Lung (tissue), 13 donors: Measurements from ENCODE around the gene TNNI2. TPM values are rescaled to one million over a fixed set of nuclear protein-coding genes. Genes with fewer than 3 reads are reported as not detected.

Experiments used
- ATAC-seq: fragments of 200-7000 bp; cut with Tn5 transposase; one replicate; pipeline ENCODE4 v1.9.1; 2020; ENCODE audit warnings: moderate number of reproducible peaks; ENCODE audit not compliant: insufficient read depth, low FRiP score
- DNase-seq, 3 donors: peaks; one replicate each; pipeline ENCODE4 v3.0.0-alpha.2; 2013 to 2017
- H3K27ac ChIP-seq, 2 donors: one replicate each; pipeline ENCODE4 v1.5.1; 2013; ENCODE audit warnings: mild to moderate bottlenecking in 2 of 2, moderate library complexity in 2 of 2, control low read depth in 1 of 2, inconsistent platforms in 1 of 2, low read depth in 1 of 2, low read length in 1 of 2
- H3K27me3 ChIP-seq, 3 donors: one replicate each; pipeline ENCODE4 v1.5.1; 2013; ENCODE audit warnings: low read length in 2 of 3; ENCODE audit not compliant: control insufficient read depth in 3 of 3, insufficient read depth in 3 of 3
- H3K36me3 ChIP-seq, 4 donors: one replicate each; pipeline ENCODE4 v1.5.1; 2013; ENCODE audit warnings: low read length in 4 of 4, mild to moderate bottlenecking in 1 of 4, moderate library complexity in 1 of 4; ENCODE audit not compliant: control insufficient read depth in 4 of 4, insufficient read depth in 4 of 4
- H3K4me1 ChIP-seq, 5 donors: one replicate each; pipeline ENCODE4 v1.5.1; 2013; ENCODE audit warnings: low read length in 5 of 5, mild to moderate bottlenecking in 2 of 5, moderate library complexity in 1 of 5; ENCODE audit not compliant: control insufficient read depth in 5 of 5, insufficient read depth in 5 of 5
- H3K4me3 ChIP-seq: one replicate; pipeline ENCODE4 v1.5.1; 2013; ENCODE audit warnings: mild to moderate bottlenecking, control low read depth, moderate library complexity
- H3K9ac ChIP-seq, 2 donors: one replicate each; pipeline ENCODE4 v1.5.1; 2013; ENCODE audit warnings: low read length in 2 of 2, control low read depth in 1 of 2; ENCODE audit not compliant: insufficient read depth in 1 of 2
- H3K9me3 ChIP-seq, 4 donors: one replicate each; pipeline ENCODE4 v1.5.1; 2013; ENCODE audit warnings: low read length in 3 of 4, mild to moderate bottlenecking in 1 of 4, moderate library complexity in 1 of 4; ENCODE audit not compliant: control insufficient read depth in 4 of 4, insufficient read depth in 3 of 4
- CTCF ChIP-seq: IDR thresholded peaks from 2 replicates; pipeline ENCODE4 v1.5.1; 2012; ENCODE audit warnings: mild to moderate bottlenecking; ENCODE audit errors: control extremely low read depth, extremely low read depth
- WGBS, 2 donors: extraction: QIAGEN DNeasy Blood & Tissue Kit; methylation state at CpG; one replicate each; pipeline ENCODE4 v1.1.7; 2013; 5-methylcytosine and 5-hydroxymethylcytosine counted together
- polyA plus RNA-seq, 2 donors: library from polyadenylated mRNA; stranded (reverse); fragments of 200-250 nt; gene quantifications; one replicate each; pipeline ENCODE4 v1.2.1, GENCODE V29; 2013
- small RNA-seq: library from RNA; depleted of rRNA; stranded (forward); fragments of <200 nt; gene quantifications from one replicate; pipeline ENCODE3, GENCODE V24; 2014; ENCODE audit warnings: low replicate concordance
- total RNA-seq, 2 donors: library from RNA; depleted of rRNA in 1 of 2; stranded (reverse); fragments of >200 nt in 1 of 2; gene quantifications; one replicate each; pipeline ENCODE4 v1.2.1, GENCODE V29; 2014 to 2021
- donor health status: control.
- donor health status: control.
- donor health status: Bipolar disorder and iron deficiency.
- donor health status: healthy.
- donor health status: DM: yes; HTN: yes; CAD: no.

TNNI2 gene
- total and polyA plus RNA-seq, 4 donors: 3.1 to 35.8 (median 12.2) TPM

DNA sequence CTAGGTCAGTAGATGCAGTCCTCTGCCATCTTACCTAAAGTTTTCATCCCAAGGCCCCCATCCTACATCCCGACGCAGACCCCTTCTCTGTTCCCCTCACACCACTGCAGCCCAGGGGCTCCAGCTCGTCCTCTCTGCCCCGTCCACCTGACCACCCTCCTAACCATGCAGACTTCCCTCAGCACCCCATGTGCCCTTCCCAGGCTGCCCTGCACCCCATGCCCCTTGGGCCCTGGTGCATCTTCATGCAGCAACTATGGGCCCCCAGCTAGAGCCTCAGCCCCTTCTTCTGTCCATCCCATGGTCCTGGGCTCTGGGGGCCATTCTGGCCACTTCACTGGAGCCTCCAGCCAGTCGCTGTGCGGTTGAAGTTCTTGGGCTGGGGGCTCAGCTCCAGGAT, 50.0 kb downstream of the TNNI2 start:
- Histone ChIP-seq H3K27ac (no peak overlapping the region), H3K4me3 (no peak overlapping the region), H3K9me3 (no peaks in the 10 kb centered on the region), H3K4me1 (no peaks in the 10 kb centered on the region), H3K36me3 (no peaks in the 10 kb centered on the region), H3K27me3 (no peaks in the 10 kb centered on the region), H3K9ac (no peak overlapping the region)
- DNase-seq: no peak
- TF ChIP-seq CTCF: no peak
- WGBS, 2 donors: 53 to 75% methylated on average over 6 of the region's 6 CpGs
- no peak for ATAC-seq

DNA sequence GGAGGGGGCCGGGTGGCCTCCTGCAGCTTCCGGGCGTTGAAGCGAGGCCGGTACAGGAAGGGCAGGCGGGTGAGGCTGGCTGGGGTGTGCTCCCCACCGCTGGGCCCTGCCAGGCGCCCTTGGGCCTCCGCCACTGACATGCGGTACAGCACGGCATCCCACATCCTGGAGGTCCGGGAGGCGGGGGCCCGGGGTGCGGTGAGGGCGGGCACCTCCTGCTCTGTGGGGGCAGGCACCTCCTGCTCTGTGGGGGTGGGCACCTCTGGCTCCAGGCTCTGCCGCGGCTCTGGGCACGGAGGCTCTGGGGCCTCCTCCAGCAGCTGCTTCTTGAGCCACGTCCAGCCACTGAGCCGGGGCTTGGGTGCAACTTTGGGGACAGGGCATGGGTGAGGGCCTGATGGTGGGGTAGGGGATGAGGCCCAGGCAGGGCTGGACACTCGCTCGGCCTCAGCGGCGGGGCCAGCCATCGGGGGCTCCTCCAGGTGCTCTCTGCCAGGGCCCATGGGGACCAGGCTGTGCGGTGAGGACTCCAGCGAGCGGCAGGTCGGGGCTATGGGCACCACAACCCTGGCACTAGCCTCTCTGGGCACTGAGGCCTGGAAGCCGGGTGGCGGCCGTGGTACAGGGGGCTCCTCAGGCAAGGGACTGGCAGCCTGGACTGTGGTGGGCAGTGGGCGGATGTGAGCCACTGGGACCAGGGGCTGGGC, 50.6 kb downstream of the TNNI2 start:
- Histone ChIP-seq H3K4me3 (no peak overlapping the region), H3K9me3 (no peaks in the 10 kb centered on the region), H3K4me1 (no peaks in the 10 kb centered on the region), H3K9ac (no peak overlapping the region), H3K36me3 (no peaks in the 10 kb centered on the region), H3K27me3 (no peaks in the 10 kb centered on the region), H3K27ac (no peak overlapping the region)
- no peak for TF ChIP-seq CTCF
- 44 to 64% methylated on average over 25 to 34 of the region's 34 CpGs for WGBS, 2 donors
- DNase-seq: no peak
- peak; percentile 42 for ATAC-seq

GRCh38 chr11:1889941-1890855, 51.4 kb downstream of the TNNI2 start:
- DNase-seq: no peak
- WGBS, 2 donors: 47 to 76% methylated on average over 31 to 33 of the region's 33 CpGs

More at GRCh38 chr11:1889941-1890855, 51.4 kb downstream of the TNNI2 start:
- H3K9ac ChIP-seq: no peak overlapping the region
- H3K36me3 ChIP-seq: no peaks in the 10 kb centered on the region
- H3K9me3 ChIP-seq: no peaks in the 10 kb centered on the region
- H3K27me3 ChIP-seq: no peaks in the 10 kb centered on the region
- no peaks in the 10 kb centered on the region for H3K4me1 ChIP-seq
- no peak overlapping the region for H3K4me3 ChIP-seq
- ATAC-seq: no peak
- no peak for TF ChIP-seq CTCF
- no peak overlapping the region for H3K27ac ChIP-seq

Small RNA genes within 50 kb of the gene (small RNA-seq; reads per million reads assigned to genes)
- gene AC051649.1 (not detected), gene MIR4298 (not detected)

Other genes with a start within 250 kb of the TNNI2 start
- not detected for gene KRTAP5-2, start 240.7 kb upstream of the TNNI2 start, total RNA-seq
- gene KRTAP5-2, start 240.7 kb upstream of the TNNI2 start, polyA plus RNA-seq: under 1 TPM in 1 of 2 donors, not detected in 1; 0.12 TPM
- gene KRTAP5-3, start 230.5 kb upstream of the TNNI2 start, total RNA-seq: not detected
- not detected for gene KRTAP5-3, start 230.5 kb upstream of the TNNI2 start, polyA plus RNA-seq
- not detected for gene KRTAP5-4, start 216.8 kb upstream of the TNNI2 start, total RNA-seq
- not detected for gene KRTAP5-4, start 216.8 kb upstream of the TNNI2 start, polyA plus RNA-seq
- not detected for gene KRTAP5-5, start 209.2 kb upstream of the TNNI2 start, total RNA-seq
- not detected for gene KRTAP5-5, start 209.2 kb upstream of the TNNI2 start, polyA plus RNA-seq
- gene KRTAP5-6, start 141.8 kb upstream of the TNNI2 start, total RNA-seq: not detected
- not detected for gene KRTAP5-6, start 141.8 kb upstream of the TNNI2 start, polyA plus RNA-seq
- gene IFITM10, start 88.4 kb upstream of the TNNI2 start, total RNA-seq: 10 to 100 TPM in 1 of 2 donors, under 1 TPM in 1; 0.40 to 18.8 TPM
- 1 to 10 TPM in 1 of 2 donors, under 1 TPM in 1; 0.93 to 4.5 TPM for gene IFITM10, start 88.4 kb upstream of the TNNI2 start, polyA plus RNA-seq
- 1,000 to 10,000 TPM in 1 of 2 donors, 100 to 1,000 TPM in 1; 388 to 2,158 TPM for gene CTSD, start 75.1 kb upstream of the TNNI2 start, total RNA-seq
- gene CTSD, start 75.1 kb upstream of the TNNI2 start, polyA plus RNA-seq: 1,000 to 10,000 TPM; 1,739 to 2,177 TPM
- 10 to 100 TPM in 1 of 2 donors, 1 to 10 TPM in 1; 2.7 to 40.6 TPM for gene SYT8, start 4.0 kb upstream of the TNNI2 start, total RNA-seq
- gene SYT8, start 4.0 kb upstream of the TNNI2 start, polyA plus RNA-seq: 10 to 100 TPM; 15.0 to 18.9 TPM
- gene LSP1, start 14.1 kb downstream of the TNNI2 start, total RNA-seq: 10 to 100 TPM; 44.9 to 72.1 TPM
- 100 to 1,000 TPM in 1 of 2 donors, 10 to 100 TPM in 1; 95.7 to 121 TPM for gene LSP1, start 14.1 kb downstream of the TNNI2 start, polyA plus RNA-seq
- gene PRR33, start 52.9 kb downstream of the TNNI2 start, total RNA-seq: not detected
- gene PRR33, start 52.9 kb downstream of the TNNI2 start, polyA plus RNA-seq: under 1 TPM; 0.08 to 0.13 TPM
- gene TNNT3, start 80.7 kb downstream of the TNNI2 start, total RNA-seq: 1 to 10 TPM; 7.1 to 8.0 TPM
- 1 to 10 TPM; 1.6 to 3.0 TPM for gene TNNT3, start 80.7 kb downstream of the TNNI2 start, polyA plus RNA-seq
- 10 to 100 TPM; 34.8 to 64.5 TPM for gene MRPL23, start 108.4 kb downstream of the TNNI2 start, total RNA-seq
- 100 to 1,000 TPM; 149 to 250 TPM for gene MRPL23, start 108.4 kb downstream of the TNNI2 start, polyA plus RNA-seq
- gene H19, start 158.9 kb downstream of the TNNI2 start, total RNA-seq: 1,000 to 10,000 TPM in 1 of 2 donors, 10 to 100 TPM in 1; 49.1 to 1,932 TPM
- 100 to 1,000 TPM in 1 of 2 donors, 10 to 100 TPM in 1; 56.6 to 305 TPM for gene H19, start 158.9 kb downstream of the TNNI2 start, polyA plus RNA-seq